T follicular helper cell (primary cell): ENCODE measurements around the gene COL21A1.

Experiments used
- DNase-seq: peaks from one replicate; pipeline ENCODE4 v3.0.0-alpha.2; 2020; ENCODE audit warnings: low read depth

COL21A1 gene

DNA sequence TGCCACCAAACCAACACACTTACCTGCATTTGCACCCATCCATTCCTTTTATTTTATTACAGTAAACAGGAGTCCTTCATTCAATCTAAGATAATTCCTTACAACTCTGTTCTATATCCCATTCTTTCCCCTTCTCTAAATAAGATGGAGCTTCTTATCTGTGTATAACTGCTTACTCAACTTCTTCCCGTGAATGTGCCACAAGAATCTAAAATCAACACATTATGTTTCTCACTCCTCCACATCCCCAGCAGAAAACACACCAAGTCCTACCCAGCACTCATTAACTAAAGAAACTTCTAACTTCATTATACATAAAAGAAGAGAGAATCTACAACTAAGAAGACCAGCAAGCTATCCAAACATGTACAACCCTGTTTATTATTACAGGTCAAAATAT lies 141.1 kb downstream of the COL21A1 start:
- DNase-seq = no peak

DNA sequence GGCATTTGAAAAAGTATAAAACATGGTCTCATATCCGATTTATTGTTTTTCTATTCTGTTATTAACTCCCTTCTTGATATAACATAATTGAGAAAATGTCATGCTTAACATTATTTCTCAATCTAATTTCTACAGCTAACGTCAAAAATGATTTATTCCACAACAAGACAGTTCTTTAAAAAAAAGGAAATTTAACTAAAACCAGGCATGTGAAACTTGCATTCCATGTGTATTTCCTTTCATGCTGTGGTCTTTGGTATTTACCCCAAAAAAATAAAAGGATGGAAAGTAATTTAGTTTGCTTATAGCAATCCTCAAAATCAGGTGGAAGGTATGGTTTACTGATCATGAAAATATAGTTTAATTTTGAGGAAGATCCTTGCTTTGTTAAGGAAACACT lies 142.8 kb downstream of the COL21A1 start:
- DNase-seq = no peak

DNA sequence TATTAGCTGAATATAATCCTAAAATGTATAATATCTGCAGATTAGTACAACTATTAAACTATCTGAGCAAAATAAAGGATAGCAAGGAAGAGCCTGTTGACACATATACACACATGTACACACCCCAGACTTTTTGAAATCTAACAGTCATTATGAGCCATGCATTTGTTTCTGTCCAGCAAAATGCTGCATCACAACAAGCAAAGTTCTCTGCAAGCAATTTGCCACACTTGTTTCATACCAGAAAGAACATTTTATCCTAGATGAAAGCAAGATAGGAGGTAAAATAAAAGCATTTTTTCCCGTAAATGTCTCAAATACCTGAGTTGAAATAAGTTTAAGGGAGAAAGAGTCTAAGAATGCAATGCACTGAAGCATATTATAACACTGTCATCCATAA lies 145.2 kb downstream of the COL21A1 start:
- DNase-seq = no peak

DNA sequence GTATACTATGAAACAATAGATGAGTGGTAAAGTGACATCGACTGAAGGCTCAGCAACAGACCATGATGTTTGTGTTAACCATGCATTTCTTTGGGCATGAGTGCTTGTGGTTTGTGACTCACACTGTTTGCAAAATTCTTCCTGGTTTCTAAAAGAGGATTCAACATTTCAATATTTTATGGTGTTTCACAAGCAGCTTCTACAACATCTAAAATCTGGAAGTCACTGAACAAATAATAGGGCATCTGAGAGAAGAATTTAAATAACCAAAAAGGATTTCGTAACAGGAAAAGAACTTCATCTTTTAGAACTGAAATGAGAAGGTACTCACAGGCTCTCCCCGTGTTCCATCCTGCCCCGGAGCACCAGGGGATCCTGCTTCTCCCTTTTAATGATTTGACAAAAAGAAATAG lies 146.2 kb downstream of the COL21A1 start:
- no peak for DNase-seq

DNA sequence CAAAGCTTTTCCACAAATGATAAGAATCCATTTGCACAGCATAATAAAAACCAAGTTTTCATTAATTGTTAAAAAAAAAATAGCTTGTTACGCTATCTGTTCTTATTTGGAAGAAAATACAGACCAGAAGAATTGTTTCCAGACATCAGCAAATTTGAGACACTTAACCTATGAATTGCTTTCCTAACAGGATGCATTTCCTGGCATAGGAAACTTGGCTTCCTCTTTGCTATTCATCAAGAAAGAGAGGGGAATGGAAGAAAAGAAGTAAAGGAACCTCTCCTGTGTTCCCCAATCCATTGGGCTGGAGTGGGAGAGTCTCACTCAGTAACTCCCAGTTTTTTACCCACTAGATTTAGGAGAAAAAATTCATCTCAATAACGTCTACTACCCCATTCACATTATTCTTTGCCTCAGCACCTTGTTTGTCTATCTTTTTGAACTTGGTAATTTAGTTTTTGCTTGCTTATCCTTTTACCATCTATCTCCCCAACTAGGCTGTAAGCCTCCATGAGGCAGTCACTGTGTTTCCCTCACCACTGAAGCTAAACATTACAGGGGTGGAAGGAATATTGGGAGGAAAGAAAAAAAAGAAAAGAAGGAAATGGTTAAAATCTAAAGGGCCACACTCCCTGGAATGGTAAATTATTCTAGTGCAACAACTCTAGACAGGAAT lies 150.3 kb downstream of the COL21A1 start:
- no peak for DNase-seq

DNA sequence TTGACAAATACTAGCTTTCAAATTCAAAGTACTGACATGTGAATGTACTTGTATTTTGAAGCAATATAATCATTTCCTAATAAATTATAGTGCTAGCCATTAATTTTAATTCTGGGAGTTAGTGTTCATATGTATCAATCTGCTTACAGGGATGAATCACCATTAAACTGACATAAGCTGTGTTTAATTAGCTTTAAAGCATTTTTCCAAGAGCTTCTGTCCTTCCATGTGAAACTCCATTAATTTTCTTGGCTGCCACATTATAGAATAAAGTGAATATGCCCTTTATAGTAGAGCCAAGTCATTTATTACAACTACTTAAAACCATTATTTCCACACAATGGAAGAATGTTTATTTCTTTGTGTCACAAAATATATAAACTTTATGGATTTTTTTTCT lies 150.8 kb downstream of the COL21A1 start:
- DNase-seq = no peak

DNA sequence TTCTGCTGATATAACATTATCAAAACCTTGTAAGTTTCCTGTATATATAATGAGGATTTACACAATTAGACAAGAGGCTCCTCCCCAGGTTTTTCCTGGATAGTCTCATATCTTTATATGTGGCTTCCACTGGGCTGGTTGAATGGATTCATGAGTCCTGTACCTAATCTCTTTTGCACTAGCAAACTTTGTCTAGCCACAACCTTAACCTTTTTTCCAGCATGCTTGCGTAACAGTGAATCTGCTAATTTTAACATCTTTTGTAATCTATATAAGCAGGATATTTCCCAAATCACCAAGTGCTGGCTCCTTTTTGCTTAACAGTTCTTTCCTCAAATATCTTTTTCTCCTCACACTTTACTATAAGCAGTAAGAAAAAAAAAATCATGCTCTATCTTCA lies 153.6 kb downstream of the COL21A1 start:
- no peak for DNase-seq

DNA sequence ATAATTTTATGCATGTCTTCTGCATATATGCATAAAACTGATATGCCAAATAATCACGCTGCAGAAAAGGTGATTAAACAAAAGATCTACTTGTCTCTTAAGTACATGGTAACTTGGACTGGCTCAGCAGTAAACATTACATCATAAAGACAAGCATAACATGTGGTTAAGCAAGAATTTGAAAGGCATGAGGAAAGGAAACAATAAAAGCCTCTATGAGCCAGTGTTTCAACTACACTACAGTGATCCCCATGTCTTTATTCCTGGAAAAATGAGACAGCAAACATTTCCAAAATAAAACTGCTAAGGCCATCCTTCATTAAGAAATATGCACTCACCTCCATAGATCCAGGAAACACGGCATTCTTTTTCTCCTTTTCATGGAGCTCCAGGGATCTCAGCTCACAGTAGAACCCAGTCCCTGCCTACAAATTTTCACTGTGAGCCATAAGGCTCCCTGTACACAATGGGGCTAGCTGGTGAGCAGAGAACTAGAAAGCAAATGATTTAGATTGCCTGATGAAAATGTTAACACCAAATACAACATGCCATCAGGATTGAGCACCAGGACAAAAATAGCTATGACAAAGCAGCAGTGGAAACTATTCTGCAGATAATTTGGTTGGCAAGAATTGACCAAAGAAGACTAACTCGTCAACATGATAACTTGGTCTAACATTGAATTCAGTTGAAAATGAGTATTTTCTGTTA lies 156.1 kb downstream of the COL21A1 start:
- no peak for DNase-seq

DNA sequence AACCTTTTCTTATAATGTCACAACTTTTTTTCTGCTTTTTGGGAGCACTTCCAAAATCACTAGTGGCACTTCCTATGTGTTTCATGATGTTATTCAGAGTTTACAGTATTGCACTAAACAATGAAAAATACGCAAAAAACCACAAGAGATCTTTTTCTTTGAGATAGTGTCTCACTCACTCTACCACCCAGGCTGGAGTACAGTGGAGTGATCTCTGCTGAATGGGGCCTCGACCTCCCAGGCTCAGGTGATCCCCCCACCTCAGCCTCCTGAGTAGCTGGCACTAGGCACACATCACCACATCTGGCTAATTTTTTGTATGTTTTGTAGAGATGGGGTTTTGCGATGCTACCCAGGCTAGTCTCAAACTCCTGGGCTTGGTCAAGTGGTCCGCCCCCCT lies 158.7 kb downstream of the COL21A1 start:
- no peak for DNase-seq

DNA sequence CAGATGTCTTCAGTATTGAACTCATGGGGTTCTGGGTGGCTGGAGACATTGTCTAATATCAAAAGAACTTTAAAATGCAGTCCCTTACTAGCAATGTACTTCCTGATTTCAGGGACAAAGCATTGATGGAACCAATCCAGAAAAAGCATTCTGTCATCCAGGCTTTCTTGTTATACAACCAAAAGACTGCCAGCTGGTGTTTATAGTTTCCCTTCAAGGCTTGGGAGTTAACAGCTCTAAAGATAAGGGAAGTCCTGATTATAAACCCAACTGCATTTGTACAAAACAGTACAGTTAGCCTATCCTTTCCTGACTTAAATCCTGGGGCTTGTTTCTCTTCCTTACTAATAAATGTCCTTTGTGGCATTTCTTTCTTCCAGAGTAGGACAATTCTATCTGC lies 160.0 kb downstream of the COL21A1 start:
- DNase-seq = no peak

DNA sequence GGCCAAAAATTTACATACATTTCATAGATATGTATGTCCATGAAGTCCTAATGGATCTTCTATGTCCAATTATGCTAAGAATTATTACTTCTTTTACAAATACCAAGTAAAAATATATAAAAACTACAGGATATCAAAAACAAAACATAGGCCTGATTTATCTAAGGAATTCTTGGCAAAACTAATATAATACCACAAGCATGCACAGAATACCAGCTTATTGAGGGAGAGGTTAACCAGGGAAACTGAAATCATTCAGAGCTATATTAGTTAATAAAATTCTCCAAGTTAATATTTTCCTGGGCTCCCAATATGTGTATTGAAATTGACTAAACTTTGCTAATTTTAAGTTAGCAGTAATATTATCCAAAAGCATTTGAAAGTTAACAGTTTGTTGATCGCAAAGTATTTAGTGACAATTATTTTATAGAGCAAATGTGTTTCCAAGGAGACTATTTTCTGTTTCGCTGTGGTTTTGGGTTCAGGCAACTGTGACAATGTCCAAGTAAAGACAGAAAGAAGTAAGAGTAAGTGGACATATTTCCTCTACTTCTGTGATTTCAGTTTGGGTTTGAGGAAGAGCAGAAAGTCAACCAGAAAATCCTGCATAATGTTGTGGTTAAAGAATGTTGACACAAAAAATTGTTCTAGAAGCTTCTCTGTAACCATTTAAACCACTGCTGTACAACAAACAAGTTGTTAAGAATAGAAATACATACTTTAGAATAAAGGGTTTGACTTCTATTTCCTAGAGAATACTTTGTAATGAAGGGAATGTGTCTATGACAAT lies 167.4 kb downstream of the COL21A1 start:
- DNase-seq = no peak

DNA sequence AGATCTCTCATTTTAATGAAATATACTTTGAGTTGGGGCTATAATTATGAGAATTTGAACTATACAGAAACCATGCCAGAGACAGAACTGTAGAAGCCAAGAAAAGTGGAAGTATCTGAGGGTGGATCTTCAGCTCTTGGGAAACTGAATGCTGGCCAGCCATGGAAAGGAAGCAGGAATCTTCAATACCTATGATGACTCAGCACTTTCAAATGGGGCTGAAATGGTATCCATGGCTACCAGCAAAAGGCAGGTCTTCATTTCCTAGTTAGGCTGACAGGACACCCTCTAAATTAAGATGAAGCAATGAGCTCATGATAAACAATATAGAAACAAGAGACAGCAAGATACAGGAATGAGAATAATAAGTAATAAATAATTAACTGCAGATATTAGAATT lies 171.3 kb downstream of the COL21A1 start:
- DNase-seq = no peak

DNA sequence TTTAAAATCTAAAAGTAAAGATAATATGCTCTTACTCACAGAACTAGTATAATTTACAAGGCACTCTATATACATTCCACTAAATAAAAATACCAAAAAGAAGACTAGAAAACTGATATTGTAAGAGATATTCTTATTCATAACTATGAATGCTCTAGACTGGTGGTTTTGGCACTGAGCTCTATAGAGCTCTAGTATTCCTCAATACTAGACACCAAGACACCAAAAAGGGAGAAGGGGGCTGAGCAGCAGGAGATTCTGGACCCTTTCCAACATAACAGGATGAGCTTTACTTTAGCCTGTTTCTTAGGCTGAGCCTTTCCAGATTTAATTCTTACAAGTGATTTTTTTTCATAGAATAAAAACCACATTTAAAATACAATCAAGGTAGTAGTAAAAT lies 173.6 kb downstream of the COL21A1 start:
- DNase-seq = no peak

DNA sequence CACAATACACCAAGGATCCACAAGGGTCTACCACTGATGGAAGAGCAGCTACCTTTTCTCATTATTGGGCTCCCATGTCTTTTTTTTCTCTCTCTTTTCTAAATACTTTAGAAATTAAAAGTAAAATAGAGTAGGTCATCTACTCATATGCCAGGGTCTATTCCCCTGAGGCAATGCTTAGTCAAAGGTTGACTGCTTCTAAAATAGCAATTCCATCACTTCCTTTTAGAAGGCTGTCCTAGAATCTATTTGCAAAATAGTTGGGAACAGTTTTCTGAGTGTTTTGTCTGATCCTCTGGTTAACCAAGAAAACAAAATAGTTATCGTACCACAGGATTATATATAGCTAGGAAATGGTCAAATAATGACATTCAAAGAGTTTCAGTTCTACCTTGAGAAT lies 174.1 kb downstream of the COL21A1 start:
- no peak for DNase-seq

DNA sequence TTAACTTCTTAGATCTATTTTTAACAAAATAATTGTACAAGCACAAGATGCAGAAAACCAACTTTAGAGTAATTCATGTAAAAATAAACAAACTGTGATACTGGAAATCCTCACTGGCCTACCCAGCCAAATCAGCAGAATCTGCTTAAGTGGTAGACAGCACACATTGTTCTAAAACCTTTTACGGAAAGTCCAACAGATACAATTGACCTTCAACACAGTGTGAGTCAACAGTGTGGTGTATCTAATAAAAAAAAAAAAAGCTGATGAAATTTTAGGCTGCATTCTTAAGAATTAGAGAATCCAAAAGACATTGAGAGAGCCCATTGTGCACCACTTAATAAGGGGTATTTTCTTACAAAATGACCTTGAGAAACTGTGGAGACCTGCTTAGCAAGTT lies 174.5 kb downstream of the COL21A1 start:
- no peak for DNase-seq

DNA sequence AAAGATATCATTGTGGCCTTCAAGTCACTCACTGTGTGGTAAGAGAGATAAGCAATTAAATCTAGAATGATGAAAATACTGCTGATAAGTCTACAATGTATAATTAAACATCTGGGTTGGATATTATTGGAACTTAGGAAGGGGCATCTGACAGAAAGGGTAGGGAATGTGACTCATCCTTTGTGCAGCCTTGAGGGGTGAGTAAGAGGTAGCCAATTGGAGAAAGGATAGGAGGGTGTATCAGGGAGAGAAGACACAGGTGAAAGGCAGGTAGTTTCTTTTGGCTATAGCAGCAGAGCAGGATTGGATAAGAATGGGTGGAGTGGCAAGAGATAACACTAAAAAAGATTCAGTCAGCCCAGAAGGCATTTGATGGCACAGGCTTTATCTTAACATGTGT lies 182.0 kb downstream of the COL21A1 start:
- no peak for DNase-seq

DNA sequence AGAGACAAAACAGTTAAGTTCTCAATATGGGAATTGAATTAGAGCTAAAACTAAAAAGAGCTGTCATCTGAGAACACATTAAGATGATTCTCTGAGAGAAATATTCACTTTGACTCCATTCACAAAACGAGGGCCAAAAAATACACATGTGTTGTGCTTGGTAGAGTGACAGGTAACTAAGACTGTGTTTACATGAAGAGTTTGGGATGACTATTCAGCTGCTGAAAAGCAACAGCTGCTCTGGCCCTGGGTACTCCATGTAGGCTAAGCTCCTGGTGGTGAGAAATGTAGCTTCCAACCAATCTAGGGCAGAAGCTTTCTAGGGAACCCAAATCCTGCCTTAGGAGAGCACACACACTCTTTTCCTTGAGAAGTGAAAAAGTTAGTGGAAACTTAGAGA lies 184.5 kb downstream of the COL21A1 start:
- DNase-seq = no peak

DNA sequence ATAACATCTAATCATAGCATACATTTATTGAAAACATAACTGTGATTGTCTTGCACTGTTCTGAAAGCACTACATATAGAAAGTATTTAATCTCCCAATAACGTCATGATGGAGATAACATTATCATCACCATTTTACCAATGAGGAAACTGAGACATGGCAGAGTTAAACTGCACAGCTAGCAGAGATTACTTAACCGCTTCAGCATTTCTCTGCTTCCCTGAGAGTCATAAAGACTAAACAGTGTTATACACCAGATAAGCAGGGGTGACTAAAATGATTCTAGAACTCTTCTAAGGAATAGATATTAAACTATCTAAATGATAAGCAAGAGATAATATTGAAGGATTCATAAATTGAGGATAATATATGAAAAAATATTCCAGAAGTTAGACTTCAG lies 188.7 kb downstream of the COL21A1 start:
- DNase-seq = no peak

DNA sequence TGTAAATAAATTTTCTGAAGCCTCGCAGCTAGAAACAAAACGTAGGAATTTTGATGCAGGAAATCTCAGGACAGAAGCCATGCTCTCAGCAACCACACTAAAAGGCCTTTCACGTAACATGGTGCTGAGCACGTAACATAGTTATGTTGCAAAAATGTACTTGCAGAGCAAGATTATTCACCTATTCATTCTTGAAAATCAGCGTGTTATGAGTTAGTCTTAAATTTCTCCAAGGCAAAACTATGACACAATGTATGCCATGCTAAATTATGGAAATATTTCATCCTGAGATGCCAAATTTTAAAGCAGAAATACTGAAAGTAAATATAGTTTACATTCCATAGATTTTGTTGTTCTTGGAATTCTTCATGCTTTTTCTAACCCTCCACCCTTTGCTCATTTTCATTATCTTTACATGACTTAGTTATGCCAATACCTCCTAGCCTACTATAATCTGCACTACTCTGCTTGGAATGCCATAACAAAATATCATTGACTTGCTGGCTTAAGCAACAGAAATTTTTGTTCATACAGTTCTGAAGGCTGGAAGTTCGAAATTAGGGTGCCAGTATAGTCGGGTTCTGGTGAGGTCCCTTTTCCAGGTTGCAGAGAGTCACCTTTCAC lies 192.2 kb downstream of the COL21A1 start:
- no peak for DNase-seq

DNA sequence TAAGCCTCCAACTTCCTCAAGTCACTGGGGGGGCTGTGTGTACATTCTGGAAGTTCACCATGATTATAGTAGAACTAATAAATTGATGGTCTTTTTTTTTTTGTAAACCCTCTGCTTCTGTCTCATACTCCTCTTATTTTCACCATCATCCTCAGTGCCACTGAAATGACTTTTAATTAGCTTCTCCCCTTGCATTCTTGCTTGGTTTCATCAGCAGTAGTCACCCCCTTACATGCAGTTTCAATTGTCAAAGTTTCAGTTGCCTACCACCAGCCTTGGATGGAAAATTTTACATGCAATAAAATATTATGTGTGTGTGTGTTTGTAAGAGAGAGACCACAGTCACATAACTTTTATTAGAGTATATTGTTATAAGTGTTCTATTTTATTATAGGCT lies 196.2 kb downstream of the COL21A1 start:
- DNase-seq = no peak

DNA sequence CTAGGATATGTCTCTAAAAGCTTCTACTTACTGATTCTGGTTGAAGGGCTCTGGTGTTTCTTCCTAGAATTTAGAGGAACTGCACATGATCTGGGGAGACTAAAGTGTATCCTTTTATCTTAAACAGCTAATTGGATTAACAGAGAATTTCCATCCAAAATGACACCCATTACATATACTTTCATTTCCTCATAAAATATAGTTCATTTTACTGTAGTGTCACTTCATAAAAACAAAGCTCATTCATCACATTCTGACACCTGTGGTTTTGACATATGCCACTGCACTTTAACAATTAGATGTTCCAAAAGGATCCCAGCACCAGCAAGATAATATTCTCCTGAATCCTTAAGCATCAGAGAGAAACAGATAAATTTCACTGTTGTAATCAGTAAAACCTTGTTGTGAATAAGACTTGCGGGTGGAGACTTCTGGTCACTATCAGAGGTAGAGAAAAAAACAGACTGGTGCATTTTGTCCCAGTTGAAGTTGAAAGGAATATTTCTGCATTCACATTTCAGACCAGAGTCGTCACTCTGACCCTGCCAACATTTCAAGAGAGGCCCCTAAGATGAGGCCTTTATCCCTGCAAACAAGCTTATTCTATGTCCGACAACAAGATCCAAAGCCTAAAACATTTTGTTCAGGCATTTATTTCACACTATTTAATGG lies 196.7 kb downstream of the COL21A1 start:
- DNase-seq = no peak

DNA sequence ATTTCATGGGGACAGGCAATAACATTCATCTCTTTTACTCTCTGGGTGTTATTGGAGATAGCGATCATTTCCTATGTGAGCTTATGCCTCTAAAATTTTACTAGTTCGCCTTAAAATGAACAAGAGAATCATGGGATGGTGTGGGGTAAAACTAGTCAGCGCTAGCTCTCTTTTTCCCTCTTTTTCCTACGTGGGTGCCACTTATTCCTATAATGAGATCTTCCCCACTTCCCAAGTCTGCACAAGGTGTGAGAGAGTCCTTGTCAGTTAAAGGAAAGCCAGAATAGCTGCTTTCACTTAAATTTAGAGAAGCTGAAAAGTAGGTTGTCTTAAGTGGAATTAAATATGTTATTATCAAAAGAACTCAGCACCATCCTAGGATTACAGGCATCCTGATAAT lies 198.8 kb downstream of the COL21A1 start:
- no peak for DNase-seq
